Liver (tissue), 3 donors: Measurements from ENCODE around the gene WNT4.

Source experiments
- EGR1 ChIP-seq, 2 donors: IDR thresholded peaks; 2 replicates each; pipeline ENCODE4 v1.6.1; 2016 to 2018; ENCODE audit warnings: antibody characterized with exemption in 2 of 2, low read depth in 2 of 2
- FOXA1 ChIP-seq: IDR thresholded peaks from 2 replicates; pipeline ENCODE4 v1.6.1; 2016; ENCODE audit warnings: antibody characterized with exemption
- RAD21 ChIP-seq, 2 donors: IDR thresholded peaks; 2 replicates each; pipeline ENCODE4 v1.6.1; 2016; ENCODE audit warnings: antibody characterized with exemption in 2 of 2, mild to moderate bottlenecking in 2 of 2
- RXRA ChIP-seq, 2 donors: IDR thresholded peaks; 2 replicates each; pipeline ENCODE4 v1.6.1; 2017 to 2018; ENCODE audit warnings: antibody characterized with exemption in 2 of 2, mild to moderate bottlenecking in 1 of 2
- SP1 ChIP-seq: IDR thresholded peaks from 2 replicates; pipeline ENCODE4 v1.6.1; 2018; ENCODE audit warnings: antibody characterized with exemption, mild to moderate bottlenecking
- TAF1 ChIP-seq: conservative IDR thresholded peaks from 2 replicates; pipeline ENCODE4 v1.6.1; 2016; ENCODE audit warnings: antibody characterized with exemption, mild to moderate bottlenecking
- YY1 ChIP-seq: IDR thresholded peaks from 2 replicates; pipeline ENCODE4 v1.6.1; 2016; ENCODE audit warnings: antibody characterized with exemption, mild to moderate bottlenecking
- TF ChIP-seq, protein P1 (sequence below): IDR thresholded peaks from 2 replicates; pipeline ENCODE4 v1.6.1; 2016; ENCODE audit warnings: antibody characterized with exemption, mild to moderate bottlenecking
- TF ChIP-seq, protein P2 (sequence below): fragments of 150-350 bp; IDR thresholded peaks from 2 replicates; pipeline ENCODE4 v1.5.1; 2017; ENCODE audit warnings: improper control_type of control experiment, low read depth, low read length; ENCODE audit not compliant: missing input control
- TF ChIP-seq, protein P3 (sequence below): IDR thresholded peaks from 2 replicates; pipeline ENCODE4 v1.6.1; 2016; ENCODE audit warnings: antibody characterized with exemption
- TF ChIP-seq, protein P4 (sequence below): IDR thresholded peaks from 2 replicates; pipeline ENCODE4 v1.6.1; 2016; ENCODE audit warnings: antibody characterized with exemption
- TF ChIP-seq, protein P5 (sequence below): IDR thresholded peaks from 2 replicates; pipeline ENCODE4 v1.6.1; 2016; ENCODE audit warnings: antibody characterized with exemption
- donor health status: healthy.
- donor health status: healthy.

DNA sequence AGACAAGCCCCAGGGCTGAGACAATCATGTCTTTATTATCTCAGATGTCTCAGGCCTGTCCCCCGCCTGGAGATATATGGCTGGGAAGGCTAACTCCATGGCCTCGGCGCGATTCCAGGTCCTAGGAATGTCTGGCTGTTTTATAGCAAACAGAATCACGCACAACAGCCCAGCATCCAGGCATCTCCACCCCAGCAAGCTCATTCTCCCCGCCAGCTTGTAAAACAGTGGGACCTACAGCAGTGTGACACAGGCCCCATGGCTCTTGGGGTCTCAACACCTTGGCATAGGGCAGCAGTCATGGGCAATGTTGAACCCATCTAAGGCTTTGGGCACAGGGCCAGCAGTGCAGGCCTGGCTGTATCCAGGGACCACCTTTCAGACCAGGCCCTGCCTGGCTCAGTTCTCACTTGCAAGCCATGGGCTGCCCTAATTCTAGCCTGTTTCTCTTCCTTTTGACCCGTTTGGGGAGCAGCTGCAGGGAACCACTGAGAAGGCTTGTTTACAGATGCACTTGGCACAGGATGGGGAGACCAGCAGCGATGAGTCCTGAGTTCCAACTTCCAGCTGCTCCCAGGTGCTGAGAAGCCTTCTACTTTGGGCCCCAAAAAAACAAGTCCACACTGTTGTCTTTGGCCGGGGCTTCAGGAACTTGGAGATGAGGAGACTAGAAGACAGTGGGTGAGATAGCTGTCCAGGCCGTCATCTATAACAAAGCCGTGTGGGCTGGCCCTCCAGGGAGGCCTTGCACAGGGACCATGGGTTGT, 34.4 kb downstream of the WNT4 start:
- TF ChIP-seq, protein P1, sequence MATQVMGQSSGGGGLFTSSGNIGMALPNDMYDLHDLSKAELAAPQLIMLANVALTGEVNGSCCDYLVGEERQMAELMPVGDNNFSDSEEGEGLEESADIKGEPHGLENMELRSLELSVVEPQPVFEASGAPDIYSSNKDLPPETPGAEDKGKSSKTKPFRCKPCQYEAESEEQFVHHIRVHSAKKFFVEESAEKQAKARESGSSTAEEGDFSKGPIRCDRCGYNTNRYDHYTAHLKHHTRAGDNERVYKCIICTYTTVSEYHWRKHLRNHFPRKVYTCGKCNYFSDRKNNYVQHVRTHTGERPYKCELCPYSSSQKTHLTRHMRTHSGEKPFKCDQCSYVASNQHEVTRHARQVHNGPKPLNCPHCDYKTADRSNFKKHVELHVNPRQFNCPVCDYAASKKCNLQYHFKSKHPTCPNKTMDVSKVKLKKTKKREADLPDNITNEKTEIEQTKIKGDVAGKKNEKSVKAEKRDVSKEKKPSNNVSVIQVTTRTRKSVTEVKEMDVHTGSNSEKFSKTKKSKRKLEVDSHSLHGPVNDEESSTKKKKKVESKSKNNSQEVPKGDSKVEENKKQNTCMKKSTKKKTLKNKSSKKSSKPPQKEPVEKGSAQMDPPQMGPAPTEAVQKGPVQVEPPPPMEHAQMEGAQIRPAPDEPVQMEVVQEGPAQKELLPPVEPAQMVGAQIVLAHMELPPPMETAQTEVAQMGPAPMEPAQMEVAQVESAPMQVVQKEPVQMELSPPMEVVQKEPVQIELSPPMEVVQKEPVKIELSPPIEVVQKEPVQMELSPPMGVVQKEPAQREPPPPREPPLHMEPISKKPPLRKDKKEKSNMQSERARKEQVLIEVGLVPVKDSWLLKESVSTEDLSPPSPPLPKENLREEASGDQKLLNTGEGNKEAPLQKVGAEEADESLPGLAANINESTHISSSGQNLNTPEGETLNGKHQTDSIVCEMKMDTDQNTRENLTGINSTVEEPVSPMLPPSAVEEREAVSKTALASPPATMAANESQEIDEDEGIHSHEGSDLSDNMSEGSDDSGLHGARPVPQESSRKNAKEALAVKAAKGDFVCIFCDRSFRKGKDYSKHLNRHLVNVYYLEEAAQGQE, result no peak
- TF ChIP-seq, protein P2, sequence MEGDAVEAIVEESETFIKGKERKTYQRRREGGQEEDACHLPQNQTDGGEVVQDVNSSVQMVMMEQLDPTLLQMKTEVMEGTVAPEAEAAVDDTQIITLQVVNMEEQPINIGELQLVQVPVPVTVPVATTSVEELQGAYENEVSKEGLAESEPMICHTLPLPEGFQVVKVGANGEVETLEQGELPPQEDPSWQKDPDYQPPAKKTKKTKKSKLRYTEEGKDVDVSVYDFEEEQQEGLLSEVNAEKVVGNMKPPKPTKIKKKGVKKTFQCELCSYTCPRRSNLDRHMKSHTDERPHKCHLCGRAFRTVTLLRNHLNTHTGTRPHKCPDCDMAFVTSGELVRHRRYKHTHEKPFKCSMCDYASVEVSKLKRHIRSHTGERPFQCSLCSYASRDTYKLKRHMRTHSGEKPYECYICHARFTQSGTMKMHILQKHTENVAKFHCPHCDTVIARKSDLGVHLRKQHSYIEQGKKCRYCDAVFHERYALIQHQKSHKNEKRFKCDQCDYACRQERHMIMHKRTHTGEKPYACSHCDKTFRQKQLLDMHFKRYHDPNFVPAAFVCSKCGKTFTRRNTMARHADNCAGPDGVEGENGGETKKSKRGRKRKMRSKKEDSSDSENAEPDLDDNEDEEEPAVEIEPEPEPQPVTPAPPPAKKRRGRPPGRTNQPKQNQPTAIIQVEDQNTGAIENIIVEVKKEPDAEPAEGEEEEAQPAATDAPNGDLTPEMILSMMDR, result no peak
- no peak for TF ChIP-seq RXRA (IDR thresholded peaks at IDR 0.05)
- TF ChIP-seq, protein P3, sequence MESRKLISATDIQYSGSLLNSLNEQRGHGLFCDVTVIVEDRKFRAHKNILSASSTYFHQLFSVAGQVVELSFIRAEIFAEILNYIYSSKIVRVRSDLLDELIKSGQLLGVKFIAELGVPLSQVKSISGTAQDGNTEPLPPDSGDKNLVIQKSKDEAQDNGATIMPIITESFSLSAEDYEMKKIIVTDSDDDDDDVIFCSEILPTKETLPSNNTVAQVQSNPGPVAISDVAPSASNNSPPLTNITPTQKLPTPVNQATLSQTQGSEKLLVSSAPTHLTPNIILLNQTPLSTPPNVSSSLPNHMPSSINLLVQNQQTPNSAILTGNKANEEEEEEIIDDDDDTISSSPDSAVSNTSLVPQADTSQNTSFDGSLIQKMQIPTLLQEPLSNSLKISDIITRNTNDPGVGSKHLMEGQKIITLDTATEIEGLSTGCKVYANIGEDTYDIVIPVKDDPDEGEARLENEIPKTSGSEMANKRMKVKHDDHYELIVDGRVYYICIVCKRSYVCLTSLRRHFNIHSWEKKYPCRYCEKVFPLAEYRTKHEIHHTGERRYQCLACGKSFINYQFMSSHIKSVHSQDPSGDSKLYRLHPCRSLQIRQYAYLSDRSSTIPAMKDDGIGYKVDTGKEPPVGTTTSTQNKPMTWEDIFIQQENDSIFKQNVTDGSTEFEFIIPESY, result no peak
- TF ChIP-seq SP1, result no peak
- no peak for TF ChIP-seq EGR1 (IDR thresholded peaks at IDR 0.05; ENCODE audit: low read depth in 2 of 2)
- no peak for TF ChIP-seq YY1
- no peak for TF ChIP-seq TAF1
- no peak for TF ChIP-seq FOXA1
- TF ChIP-seq, protein P4, sequence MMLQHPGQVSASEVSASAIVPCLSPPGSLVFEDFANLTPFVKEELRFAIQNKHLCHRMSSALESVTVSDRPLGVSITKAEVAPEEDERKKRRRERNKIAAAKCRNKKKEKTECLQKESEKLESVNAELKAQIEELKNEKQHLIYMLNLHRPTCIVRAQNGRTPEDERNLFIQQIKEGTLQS, result no peak
- TF ChIP-seq, protein P5, sequence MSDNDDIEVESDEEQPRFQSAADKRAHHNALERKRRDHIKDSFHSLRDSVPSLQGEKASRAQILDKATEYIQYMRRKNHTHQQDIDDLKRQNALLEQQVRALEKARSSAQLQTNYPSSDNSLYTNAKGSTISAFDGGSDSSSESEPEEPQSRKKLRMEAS, result no peak
- TF ChIP-seq RAD21 (IDR thresholded peaks at IDR 0.05), result no peak
